Keratinocyte (primary cell): ENCODE data around the gene TM7SF3.

ENCODE experiments used
- EZH2 ChIP-seq: IDR thresholded peaks from one replicate; pipeline ENCODE4 v1.6.1; 2012; ENCODE audit warnings: inconsistent platforms, mild to moderate bottlenecking, low read length, moderate library complexity
- TF ChIP-seq, protein P1 (sequence below), 3 experiments: IDR thresholded peaks in 1 of 3; conservative IDR thresholded peaks in 1 of 3; optimal IDR thresholded peaks in 1 of 3; 2 replicates in 2 of 3; 3 replicates in 1 of 3; pipeline versions ENCODE3 to v1.5.1; 2011; ENCODE audit warnings: low read length in 3 of 3, mild to moderate bottlenecking in 3 of 3, moderate library complexity in 2 of 3, control low read depth in 1 of 3, inconsistent platforms in 1 of 3; ENCODE audit not compliant: insufficient read depth in 2 of 3; ENCODE audit errors: extremely low read depth in 1 of 3

DNA sequence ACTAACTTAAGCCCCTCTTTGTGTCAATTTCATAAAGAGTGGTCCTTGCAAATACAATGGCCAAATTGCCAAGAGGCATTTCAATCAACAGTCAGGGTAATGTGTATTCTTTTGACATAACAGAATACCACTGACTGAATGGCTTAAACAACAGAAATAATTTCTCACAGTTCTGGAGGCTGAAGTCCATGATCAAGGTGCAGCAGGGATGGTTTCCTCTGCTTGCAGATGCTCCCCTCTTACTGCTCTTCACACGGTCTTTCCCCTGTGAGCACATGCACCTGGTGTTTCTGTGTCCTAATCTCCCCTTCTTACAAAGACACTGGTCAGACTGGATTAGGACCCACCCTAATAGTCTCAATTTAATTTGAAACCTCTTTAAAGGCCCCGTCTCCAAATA is 44.0 kb downstream of the TM7SF3 start:
- TF ChIP-seq, protein P1, sequence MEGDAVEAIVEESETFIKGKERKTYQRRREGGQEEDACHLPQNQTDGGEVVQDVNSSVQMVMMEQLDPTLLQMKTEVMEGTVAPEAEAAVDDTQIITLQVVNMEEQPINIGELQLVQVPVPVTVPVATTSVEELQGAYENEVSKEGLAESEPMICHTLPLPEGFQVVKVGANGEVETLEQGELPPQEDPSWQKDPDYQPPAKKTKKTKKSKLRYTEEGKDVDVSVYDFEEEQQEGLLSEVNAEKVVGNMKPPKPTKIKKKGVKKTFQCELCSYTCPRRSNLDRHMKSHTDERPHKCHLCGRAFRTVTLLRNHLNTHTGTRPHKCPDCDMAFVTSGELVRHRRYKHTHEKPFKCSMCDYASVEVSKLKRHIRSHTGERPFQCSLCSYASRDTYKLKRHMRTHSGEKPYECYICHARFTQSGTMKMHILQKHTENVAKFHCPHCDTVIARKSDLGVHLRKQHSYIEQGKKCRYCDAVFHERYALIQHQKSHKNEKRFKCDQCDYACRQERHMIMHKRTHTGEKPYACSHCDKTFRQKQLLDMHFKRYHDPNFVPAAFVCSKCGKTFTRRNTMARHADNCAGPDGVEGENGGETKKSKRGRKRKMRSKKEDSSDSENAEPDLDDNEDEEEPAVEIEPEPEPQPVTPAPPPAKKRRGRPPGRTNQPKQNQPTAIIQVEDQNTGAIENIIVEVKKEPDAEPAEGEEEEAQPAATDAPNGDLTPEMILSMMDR (optimal IDR thresholded peaks at IDR 0.05 in 1 of 3, IDR thresholded peaks at IDR 0.05 in 1 of 3, conservative IDR thresholded peaks at IDR 0.05 in 1 of 3; ENCODE audit: extremely low read depth in 1 of 3, insufficient read depth in 2 of 3, low read length in 3 of 3), result no peak
- TF ChIP-seq EZH2, result no peak
